NK-92 treated with Interleukin-12 subunit alpha and Interleukin-12 subunit beta, amount 100 ng/mL, for 24 hours (cell line): ENCODE results near the gene OR51E2.
"Not testable (repeated sequence)": the region's sequence is repeated elsewhere in the genome, so short reads cannot be mapped to it uniquely, and the experiment has no call there.

Experiments used
- DNase-seq: peaks from one replicate; lab custom pipeline; 2025; lab: John Stamatoyannopoulos, UW

OR51E2 gene, protein sequence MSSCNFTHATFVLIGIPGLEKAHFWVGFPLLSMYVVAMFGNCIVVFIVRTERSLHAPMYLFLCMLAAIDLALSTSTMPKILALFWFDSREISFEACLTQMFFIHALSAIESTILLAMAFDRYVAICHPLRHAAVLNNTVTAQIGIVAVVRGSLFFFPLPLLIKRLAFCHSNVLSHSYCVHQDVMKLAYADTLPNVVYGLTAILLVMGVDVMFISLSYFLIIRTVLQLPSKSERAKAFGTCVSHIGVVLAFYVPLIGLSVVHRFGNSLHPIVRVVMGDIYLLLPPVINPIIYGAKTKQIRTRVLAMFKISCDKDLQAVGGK

DNA sequence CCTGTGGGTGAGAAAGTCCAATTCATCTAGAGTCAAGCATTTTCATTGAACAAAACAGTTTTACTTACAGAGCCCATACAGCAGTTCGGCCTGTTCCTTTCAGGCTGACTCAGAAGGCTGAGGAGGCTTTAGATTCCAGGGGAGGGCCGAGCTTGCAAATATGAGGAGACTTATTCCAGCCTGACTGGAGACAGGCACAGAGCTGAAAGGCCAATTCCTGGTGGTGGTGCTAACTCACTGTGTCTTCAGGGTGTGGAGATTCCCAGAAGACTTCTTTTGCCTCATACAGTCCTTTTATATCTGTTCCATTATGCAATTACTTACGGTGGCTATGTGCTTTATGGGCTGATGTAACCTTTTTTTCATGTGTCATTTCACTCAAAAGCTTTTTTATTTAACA, at the start of gene OR51E2:
OR51E2 (minus strand) TSS at position 269 of the 400 bp plus-strand sequence. CDS start 15,142 bp downstream, outside the sequence.
- DNase-seq, result no peak

DNA sequence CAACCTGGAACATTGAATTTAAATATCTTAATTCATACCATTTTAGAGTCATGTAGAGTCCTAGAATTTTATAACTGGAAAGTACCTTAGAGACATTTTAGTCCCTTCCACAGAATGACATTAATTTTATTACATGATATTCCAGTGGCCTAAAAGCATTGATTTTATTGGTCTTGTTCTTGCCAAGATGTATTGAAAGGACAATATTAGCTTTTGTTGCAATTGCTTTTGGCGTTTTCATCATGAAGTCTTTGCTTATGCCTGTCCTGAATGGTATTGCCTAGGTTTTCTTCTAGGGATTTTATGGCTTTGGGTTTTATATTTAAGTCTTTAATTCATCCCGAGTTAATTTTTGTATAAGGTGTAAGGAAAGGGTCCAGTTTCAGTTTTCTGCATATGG, 43.1 kb upstream of the OR51E2 start:
- DNase-seq, result no peak

DNA sequence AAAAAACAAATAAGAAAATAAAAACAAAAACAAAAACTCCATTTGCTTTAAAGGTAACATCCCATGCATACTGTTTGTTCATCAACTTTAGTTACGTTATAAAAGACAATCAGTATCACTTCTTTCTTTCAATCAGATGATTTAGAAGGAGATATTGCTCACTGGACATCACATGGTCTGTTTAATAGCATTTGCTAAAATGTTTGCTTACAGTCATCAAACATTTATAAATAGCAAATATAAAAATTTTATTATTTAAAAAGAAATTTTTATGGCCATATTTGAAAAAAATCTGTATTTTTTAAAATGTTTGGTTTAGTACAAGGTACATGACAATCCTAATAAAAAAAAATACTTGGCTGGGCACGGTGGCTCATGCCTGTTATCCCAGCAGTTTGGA, 29.5 kb upstream of the OR51E2 start:
- DNase-seq, result no peak

DNA sequence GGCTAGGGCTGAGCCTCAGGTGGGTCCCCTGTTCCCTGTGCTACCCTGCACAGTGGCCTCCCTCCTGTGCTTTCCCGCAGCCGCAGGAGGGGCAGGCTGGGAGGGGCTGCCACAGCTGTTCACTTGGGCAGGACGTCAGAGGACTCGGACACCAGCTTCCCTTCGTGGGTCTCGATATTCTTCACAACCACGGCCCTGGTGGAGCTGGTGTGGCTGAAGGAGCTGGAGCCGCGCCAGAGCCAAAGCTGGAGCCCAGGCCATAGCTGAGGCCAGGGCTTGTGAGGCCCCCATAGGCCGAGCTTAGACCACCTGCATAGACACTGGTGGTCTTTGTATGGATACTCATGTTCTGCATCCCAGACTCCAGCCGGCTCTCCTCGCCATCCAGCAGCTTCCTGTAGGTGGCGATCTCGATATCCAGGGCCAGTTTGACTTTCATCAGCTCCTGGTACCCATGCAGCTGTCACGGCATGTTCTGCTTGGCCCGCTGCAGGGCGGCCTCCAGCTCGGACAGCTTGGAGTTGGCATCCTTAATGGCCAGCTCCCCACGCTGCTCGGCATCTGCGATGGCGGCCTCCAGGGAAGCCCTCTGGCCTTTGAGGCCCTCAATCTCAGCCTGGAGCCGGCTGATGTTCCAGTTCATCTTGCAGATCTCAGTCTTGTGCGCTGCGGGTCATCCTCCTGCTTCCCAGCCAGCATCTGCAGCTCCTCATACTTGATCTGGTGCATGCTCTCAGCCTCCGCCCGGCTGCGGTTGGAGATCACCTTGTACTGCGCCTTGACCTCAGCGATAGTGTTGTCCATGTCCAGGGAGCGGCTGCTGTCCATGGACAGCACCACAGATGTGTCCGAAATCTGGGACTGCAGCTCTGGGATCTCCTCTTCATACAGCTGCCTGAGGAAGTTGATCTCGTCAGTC, 25.2 kb upstream of the OR51E2 start:
- not testable (repeated sequence) for DNase-seq

DNA sequence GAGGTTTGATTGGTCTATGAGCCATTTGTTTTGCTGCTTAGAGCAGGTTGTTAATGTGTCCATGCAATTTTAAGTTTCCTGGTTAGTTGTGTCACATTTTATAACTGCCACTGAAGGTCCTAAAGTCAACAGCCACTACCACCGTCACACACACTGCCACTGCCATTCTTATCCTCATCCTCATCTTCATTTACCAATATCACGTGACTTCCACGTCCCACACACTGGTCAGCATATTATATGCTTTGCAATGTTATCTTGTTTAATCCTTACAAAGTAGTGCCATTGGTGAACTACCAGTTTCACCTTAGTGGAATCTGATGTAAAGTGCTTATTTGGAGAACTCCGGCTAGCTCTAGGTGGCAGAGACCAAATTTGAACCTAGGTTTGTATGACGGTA, 16.6 kb upstream of the OR51E2 start:
- DNase-seq, result no peak

DNA sequence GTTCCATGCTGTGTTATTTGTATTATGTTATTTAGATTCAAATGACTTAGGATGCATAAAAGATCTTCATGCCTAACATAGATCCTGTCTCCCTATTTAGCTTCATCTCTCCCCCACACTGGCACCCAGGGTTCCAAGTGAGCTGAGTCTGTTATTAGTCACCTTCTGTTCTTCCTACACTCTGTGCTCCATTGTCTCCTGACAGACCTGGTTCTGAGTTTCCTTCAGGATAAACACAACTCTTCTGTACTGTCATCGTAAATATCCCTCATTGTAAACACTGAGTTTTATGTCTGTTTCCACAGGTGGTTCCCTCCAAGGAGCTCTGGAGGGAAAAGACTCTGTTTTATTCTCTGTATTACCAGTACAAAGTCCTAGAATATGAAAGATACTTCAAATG, 15.6 kb upstream of the OR51E2 start:
- no peak for DNase-seq

DNA sequence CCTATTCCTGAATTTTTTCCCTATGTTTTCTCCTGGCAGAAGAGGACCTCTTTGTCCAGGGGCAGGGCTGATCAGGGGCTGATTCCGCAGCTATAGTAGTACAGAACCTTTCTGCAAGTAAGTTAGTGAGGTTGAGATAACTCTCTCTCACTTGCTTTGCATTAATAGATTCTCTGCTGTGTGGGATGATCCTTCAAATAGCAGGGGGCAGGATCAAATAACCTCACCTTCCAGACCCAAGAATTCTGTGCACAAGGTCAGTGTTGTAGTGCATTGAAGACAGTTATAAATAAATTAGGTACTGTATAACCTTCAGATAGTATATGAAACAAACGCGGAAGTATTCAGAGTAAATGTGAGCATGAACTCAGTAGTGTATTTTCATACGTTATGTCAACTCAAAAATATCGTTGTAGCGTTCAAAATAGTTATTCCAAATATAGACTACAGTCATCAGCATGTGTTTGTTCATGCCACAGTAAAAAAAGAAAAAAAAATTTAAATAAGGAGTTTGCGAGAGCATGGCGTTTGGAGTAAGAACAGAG, 7.2 kb upstream of the OR51E2 start:
- DNase-seq, result no peak

DNA sequence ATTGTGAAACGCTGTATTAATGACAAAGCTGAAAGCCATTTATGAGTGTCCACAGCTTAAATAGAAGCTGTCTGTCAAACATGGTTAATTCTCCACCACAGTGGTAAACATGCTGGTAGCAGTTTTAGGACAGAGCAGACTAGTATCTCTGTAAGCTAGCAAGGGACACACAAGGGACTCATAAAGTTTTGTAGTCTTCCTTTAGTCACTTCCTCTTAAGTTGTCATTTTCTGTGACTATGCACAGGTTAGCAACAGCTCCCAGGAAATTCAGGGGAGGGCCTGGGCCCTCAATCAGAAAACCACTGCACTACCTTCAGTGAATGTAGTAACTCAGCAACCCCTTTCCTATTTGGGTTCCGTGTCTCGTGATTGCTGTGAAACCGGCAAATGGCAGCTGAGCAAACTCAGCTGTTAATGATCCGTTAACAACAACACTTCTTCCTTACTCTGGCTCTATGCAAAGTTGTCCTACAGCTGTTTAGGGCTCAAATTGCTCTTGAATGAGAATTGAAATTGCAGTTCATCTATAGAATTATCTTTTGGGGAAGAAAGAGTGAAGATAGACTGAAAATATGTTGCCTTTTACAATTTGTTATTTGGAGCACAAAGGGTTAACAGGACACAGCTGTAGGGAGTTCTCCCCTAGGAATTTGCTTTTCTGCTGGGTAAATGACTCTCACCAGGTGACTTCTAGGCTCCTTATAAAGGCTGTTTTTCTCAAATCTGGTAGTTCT, 6.6 kb upstream of the OR51E2 start, which contains the start of gene MMP26:
MMP26 (plus strand) TSS at position 731 of the 736 bp plus-strand sequence.
- DNase-seq, result no peak

DNA sequence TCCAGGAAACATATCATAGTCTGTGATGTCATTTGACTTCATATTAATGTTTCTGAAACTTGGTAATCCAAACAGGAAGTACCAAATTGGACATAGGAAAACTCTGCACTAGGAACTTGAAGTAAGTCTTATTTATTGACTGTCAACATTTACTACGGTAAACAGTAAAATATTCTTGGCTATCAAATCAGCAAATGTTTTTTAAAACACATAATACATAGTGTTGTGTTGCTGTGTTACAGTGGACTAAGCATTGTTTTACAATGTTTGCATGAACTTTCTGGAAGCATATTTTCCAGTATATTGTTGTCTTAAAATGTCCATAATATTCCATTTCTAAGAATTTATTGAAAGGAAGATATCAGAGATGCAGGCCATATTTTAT, 2.8 kb upstream of the OR51E2 start:
- DNase-seq, result no peak

DNA sequence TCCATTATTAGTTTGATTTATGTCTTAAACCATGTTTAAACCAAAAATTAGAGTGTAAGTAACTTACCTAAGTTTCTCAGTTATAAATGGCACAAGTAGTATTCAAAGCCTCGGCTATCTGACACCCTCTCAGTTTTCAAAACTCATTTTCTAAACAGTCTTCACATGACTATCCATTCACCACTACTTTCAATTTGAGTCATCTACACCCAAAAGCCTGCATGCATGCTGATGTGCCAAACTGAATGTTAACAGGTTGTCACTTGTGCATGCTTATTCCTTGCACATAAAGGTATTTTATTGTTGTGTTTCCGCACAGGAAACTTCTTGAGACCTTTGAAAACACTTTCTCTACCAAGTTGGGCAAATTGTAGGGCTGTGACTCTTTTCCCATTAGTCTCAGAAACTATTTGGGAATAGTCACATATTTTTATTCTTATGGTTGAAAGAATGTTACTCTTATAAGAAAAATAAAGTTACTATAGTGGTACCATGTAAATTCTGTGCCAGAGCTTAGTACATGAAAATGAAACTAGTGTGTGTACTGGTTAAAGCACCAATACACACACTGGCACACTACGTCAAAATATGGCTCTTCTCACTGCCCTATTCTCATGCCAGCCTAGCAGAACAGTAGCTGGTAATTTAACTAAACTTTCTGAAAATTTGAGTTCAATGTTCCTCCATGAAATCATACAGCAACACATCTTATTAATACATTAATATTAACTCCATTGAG, 2.2 kb upstream of the OR51E2 start:
- DNase-seq, result no peak

DNA sequence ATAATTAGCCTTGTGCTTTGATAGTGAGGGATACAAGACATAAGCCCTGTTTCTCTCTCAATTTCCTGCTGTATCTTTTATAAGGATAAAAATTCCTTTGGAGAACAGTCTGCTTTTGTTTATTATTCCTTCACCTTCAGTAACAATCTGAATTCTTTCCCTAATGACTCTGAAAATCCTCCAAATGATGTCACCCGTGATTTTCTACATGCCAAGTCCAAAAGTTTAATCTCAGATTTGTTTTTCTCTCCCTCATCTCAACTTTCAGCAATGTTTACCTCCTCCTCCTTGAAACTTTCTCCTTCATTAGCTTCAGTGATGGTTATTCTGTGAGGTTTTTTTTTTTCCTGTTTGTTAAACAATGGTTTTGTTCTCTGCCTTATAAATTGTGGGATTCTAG, 2.2 kb downstream of the OR51E2 start:
- DNase-seq, result no peak

DNA sequence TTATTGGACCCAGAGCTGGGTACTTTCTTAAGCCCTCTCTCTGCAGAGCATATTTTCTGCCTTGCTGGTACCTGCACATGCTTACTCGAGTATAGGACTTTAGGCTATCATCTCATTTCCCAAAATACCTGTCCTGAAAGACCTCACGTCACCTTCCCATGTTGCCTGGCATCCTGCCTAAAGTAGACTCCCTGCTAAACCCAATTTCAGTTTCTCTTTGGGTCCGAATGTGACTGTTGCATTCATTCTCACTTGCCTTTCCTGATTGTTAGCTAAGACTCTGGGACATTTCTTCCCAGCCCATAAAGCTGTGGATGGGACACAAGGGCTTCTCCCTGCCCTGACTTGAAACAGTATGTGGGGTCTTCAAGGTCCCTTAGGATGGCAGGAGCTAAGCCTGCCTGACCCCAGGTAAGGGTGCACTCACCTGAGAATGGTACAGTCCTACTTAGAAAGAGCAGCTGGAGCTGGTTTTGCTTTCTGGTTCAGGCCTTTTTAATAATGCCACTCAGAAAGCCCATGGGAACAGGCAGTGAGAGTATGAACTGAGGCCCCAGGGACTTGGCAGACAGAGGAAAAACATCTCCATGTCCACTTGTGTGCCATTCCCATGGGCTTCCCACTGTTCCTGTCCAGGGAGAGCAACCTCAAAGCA, 12.9 kb downstream of the OR51E2 start:
- no peak for DNase-seq

DNA sequence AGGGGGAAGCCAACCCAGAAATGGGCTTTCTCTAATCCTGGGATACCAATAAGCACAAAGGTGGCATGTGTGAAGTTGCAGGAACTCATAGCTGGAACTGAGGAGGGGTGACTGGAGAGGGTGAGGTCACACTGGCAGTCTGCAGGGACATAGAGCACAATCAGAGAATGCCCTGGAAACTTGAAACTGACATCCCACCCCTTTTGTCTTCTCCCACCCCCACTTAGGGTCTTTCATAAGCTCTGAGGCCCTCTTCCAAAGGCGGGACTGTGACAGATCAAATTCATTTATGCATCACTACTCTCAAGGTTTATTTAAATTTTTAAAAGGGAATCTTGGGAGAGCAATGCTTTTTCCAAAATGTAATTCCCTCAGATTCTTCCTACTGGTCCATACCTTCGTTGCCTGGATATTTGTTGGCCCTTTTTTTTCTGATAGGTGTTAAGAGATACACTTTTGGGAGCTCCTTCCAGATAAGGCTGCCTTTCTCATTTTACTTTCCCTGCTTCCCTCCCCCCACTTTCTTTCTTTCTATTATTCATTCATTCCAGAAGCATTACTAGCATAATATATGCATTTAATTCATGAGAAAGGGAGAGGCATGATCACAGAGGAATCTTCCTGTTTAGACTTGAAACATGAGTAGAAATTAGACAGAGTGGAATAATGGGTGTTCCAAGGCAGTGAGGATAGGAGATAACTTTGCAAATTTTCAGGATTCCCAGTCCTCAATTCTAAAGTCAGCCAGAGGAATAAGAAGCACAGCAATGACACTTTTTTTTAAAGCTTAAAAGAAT, 14.8 kb downstream of the OR51E2 start:
- DNase-seq, result no peak

DNA sequence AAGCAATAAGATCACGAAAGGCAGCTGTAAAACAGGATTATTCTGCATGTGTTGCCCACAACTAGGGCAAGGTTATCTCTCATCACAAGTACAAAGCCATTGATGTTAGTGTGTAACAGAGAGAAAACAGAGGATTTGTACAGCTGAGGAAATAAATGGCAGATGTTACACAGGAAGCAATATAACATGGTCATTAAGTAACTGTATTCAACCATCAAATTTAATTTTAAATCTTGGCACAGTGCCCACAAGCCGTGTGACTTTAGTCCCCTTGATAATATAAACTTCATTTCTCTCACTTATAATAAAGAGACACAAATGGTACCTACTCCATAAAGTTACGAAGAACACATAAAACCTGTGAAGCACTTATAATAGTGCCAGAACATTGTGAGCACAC, 17.3 kb downstream of the OR51E2 start:
- DNase-seq, result no peak

DNA sequence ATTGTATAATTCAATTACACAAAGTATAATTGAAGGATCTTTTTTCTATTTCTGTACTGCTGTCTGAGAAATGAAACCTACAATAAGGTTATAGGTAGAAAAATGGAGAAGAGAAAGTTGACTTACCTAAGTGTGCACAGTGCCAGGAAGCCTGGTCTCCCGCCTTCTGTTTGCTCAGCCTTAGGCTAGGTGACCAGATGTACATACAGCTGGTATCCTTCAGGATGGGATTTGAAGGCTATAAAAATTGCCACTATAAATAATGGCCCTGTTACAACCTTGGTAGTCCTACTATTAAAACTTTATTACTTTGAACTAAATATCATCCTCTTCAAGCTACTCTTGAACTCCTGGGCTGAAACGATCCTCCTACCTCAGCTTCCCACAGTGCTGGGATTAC, 19.7 kb downstream of the OR51E2 start:
- DNase-seq, result no peak

DNA sequence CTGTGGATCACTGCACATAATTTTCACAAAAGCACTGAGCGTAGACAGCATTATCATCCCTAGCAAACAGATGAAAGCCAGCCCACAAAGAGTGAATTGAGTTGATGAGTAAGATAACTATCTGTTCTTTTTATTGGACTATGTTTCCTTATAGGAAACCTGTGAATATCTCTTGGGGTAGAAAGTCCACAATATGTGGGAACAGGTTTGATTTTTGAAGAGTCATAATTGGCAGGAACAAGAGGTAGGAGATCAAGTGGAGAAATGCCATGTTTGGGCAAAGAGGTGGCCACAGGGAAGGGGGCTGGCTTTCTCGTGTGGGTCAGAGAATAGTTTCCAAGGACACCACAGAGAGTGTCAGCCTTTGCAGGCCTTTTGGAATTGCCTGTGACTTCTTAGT, 23.9 kb downstream of the OR51E2 start:
- no peak for DNase-seq

DNA sequence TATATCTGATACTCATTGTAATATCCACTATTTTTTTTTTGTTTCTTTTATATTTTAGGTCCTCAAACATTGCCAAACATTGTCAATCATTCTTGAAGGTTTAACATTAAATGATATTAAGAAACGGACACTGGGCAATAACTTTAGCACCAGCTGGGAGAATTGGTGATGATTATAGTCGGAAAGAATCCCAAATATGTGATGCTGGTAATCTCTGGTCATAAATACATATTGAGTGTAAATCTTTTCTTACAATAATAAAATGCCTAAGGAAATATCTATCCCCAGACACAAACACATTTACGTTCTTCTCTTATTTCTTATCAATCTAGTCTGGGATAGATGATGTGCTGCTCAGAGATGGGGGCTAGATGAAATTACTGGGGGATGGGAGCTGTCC, 25.2 kb downstream of the OR51E2 start:
- DNase-seq, result no peak

DNA sequence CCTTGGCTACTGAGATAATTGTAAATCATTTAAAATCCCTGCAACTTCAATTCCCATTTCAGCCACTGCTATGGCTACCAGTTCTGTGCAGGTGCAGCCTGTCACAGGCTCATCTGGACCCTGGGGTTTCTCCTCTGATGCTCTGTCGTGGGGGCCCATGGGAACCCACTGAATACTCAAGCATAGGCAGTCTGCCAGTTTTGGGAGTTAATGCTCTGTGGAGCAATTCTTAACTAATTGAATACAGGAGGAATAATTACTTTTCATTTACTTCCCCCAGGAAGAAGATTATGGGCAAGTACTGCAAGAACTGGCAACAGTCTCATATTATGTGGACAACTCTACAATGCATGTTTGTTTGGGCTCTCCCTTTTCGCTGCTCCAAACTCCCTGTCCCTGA, 25.9 kb downstream of the OR51E2 start:
- no peak for DNase-seq

DNA sequence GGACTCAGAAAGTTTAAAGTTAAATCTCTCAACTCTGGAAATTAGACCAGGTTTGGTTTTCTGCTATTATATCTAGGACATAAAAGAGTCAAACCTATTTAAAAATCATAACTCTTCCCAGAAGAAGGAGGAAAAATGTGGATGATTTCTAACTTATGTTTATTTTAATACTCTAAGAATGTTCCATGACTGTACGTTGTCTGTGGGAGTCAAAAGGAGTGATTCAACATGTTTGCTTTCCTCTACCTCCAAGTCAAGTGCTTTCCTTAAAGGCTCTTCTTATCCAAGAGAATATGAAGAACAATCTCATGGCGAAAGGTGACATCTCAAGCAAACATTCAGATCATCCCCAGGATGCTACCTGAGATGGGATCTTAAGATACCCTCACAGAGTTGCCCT, 32.2 kb downstream of the OR51E2 start:
- DNase-seq, result no peak

DNA sequence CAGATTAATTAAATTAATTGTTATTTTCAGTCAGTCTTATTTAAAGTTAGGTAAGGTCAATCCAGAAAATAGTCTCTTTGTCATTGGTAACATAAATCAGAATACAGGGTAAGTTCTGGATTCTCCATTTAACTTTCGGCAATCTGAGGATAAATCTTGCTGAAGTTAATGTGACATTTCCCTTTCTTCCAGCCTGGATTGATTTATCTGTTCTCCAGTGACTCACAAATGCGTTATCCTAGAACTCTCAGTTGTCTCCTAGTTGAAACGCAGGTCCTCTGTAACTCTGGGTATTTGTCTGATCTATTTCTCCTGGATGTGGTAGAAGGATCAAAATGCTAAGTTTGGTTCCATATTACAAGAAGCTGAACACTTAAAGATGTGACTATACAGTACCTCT, 32.9 kb downstream of the OR51E2 start:
- no peak for DNase-seq
